OCI-LY7 (cell line): ENCODE results near the gene CYFIP1. TPM values are rescaled to one million over a fixed set of nuclear protein-coding genes. Genes with fewer than 3 reads are reported as not detected.

Source experiments
- BruUV-seq: library from RNA; stranded (reverse); fragments of 400-500 nt; replicated peaks from 2 replicates; lab custom pipeline; 2021; lab: Mats Ljungman, UMichigan
- CTCF ChIA-PET: fragments of 300-600 bp; sonication (Branson Sonifier 250); formaldehyde crosslinking; loops from one replicate; lab custom pipeline; 2022; ENCODE audit warnings: antibody characterized with exemption; ENCODE audit not compliant: unreplicated experiment; lab: Charles Lee
- POLR2A ChIA-PET: fragments of 300-600 bp; sonication (Branson Sonifier 250); formaldehyde crosslinking; loops from one replicate; lab custom pipeline; 2022; ENCODE audit warnings: antibody characterized with exemption; lab: Charles Lee
- DNase-seq: peaks from one replicate; pipeline ENCODE4 v3.0.0-alpha.2; 2015; ENCODE audit warnings: low spot score
- H2AFZ ChIP-seq: fragments of 200-600 bp; sonication (generic), shearing (Covaris generic); 2 replicates; pipeline ENCODE4 v1.6.1; 2014; ENCODE audit warnings: mild to moderate bottlenecking, antibody characterized with exemption, low read length, moderate library complexity
- H3K27ac ChIP-seq: fragments of 200-600 bp; sonication (generic); 2 replicates; pipeline ENCODE4 v1.5.1; 2014; ENCODE audit warnings: mixed run types, low read depth, mild to moderate bottlenecking, moderate library complexity, low read length, inconsistent platforms; ENCODE audit not compliant: poor library complexity, severe bottlenecking
- H3K36me3 ChIP-seq: fragments of 200-600 bp; sonication (generic); 2 replicates; pipeline ENCODE4 v1.6.1; 2014; ENCODE audit warnings: mild to moderate bottlenecking, antibody characterized with exemption, low read length, moderate library complexity, mixed read lengths; ENCODE audit not compliant: insufficient read depth
- H3K4me1 ChIP-seq: fragments of 200-600 bp; sonication (generic); 2 replicates; pipeline ENCODE4 v1.5.1; 2014; ENCODE audit warnings: mild to moderate bottlenecking, low read length; ENCODE audit not compliant: insufficient read depth, poor library complexity, severe bottlenecking
- H3K4me2 ChIP-seq: fragments of 200-600 bp; sonication (generic); 2 replicates; pipeline ENCODE4 v1.6.1; 2014; ENCODE audit warnings: mild to moderate bottlenecking, low read length
- H3K4me3 ChIP-seq: fragments of 200-600 bp; sonication (generic); 2 replicates; pipeline ENCODE4 v1.5.1; 2014; ENCODE audit warnings: mild to moderate bottlenecking, low read depth, low read length; ENCODE audit not compliant: poor library complexity, severe bottlenecking
- H3K79me2 ChIP-seq: fragments of 200-600 bp; sonication (generic); 2 replicates; pipeline ENCODE4 v1.6.1; 2016; ENCODE audit warnings: low read depth, mild to moderate bottlenecking, low read length, moderate library complexity, mixed read lengths; ENCODE audit not compliant: insufficient read depth
- H3K9me2 ChIP-seq: fragments of 200-600 bp; sonication (generic); 2 replicates; pipeline ENCODE4 v1.6.1; 2016; ENCODE audit warnings: mild to moderate bottlenecking, low read length, mixed read lengths; ENCODE audit not compliant: insufficient read depth
- H3K9me3 ChIP-seq: fragments of 200-600 bp; sonication (generic); 2 replicates; pipeline ENCODE4 v1.6.1; 2014; ENCODE audit warnings: mild to moderate bottlenecking, mixed run types, low read length, mixed read lengths
- H4K20me1 ChIP-seq: fragments of 200-600 bp; sonication (generic); 2 replicates; pipeline ENCODE4 v1.6.1; 2014; ENCODE audit warnings: mild to moderate bottlenecking, antibody characterized with exemption, low read length, moderate library complexity, mixed read lengths; ENCODE audit not compliant: insufficient read depth
- CTCF ChIP-seq: fragments of 200-600 bp; sonication (generic); conservative IDR thresholded peaks from 2 replicates; pipeline ENCODE4 v1.5.1; 2014; ENCODE audit warnings: mild to moderate bottlenecking, antibody characterized with exemption, low read length, moderate library complexity, mixed read lengths
- EZH2phosphoT487 ChIP-seq: fragments of 200-600 bp; sonication (generic); IDR thresholded peaks from 2 replicates; pipeline ENCODE4 v1.6.1; 2018; ENCODE audit warnings: low read depth, borderline replicate concordance, mild to moderate bottlenecking, mixed run types, antibody characterized with exemption, low read length, moderate library complexity, mixed read lengths
- intact Hi-C: fragments of 100-400 bp; cut with micrococcal nuclease; formaldehyde crosslinking; loops from one replicate; pipeline ENCODE4 v1.10.0; 2022; ENCODE audit not compliant: unreplicated experiment
- total RNA-seq, 2 experiments: library from RNA; depleted of rRNA in 1 of 2; stranded (reverse); fragments of >200 nt in 1 of 2; shearing (Covaris generic) in 1 of 2; gene quantifications; 2 replicates each; pipeline ENCODE4 v1.2.3, GENCODE V29; 2014 to 2022

Gene CYFIP1
- total RNA-seq, 2 experiments from 2014 or later, result 0.98 to 1.3 TPM

- no peaks in the 10 kb centered on the region for H4K20me1 ChIP-seq
- no peak overlapping the region for H3K4me2 ChIP-seq
- BruUV-seq, result no TSS peak
- DNase-seq, result no peak
- H3K27ac ChIP-seq, result no peak overlapping the region
- H3K9me3 ChIP-seq, result no peaks in the 10 kb centered on the region
- no peaks in the 10 kb centered on the region for H3K9me2 ChIP-seq
- no peaks in the 10 kb centered on the region for H3K36me3 ChIP-seq
- ChIA-PET POLR2A (interaction anchor here (1.1 kb wide), 1 partner anchor 15 kb away, joined by 3 read pairs; no protein-coding TSS in a partner anchor), CTCF (no interaction called here)
- TF ChIP-seq EZH2phosphoT487, result no peak
- TF ChIP-seq CTCF, result no peak
- H3K79me2 ChIP-seq, result no peaks in the 10 kb centered on the region
- no peak overlapping the region for H2AFZ ChIP-seq
- no peak overlapping the region for H3K4me3 ChIP-seq
- intact Hi-C loops, result no loop called here
- H3K4me1 ChIP-seq, result no peaks in the 10 kb centered on the region
Observed at GRCh38 chr15:22952796-22953579, 27.2 kb downstream of the CYFIP1 start.

- H3K4me2 ChIP-seq, result no peak overlapping the region
- H3K4me1 ChIP-seq, result no peaks in the 10 kb centered on the region
- H2AFZ ChIP-seq, result no peak overlapping the region
- no peak overlapping the region for H3K27ac ChIP-seq
- H3K36me3 ChIP-seq, result no peaks in the 10 kb centered on the region
- no peaks in the 10 kb centered on the region for H3K9me2 ChIP-seq
- no peaks in the 10 kb centered on the region for H3K79me2 ChIP-seq
- no TSS peak for BruUV-seq
- intact Hi-C loops, result no loop called here
- H3K4me3 ChIP-seq, result no peak overlapping the region
- ChIA-PET CTCF (no interaction called here), POLR2A (interaction anchor here (0.7 to 1.1 kb wide), 2 partner anchors 9 to 14 kb away, joined by 3 read pairs; no protein-coding TSS in a partner anchor)
- H4K20me1 ChIP-seq, result no peaks in the 10 kb centered on the region
- H3K9me3 ChIP-seq, result no peaks in the 10 kb centered on the region
- no peak for DNase-seq
- TF ChIP-seq CTCF (no peak), EZH2phosphoT487 (no peak)
Observed at GRCh38 chr15:22951381-22952280, 28.5 kb downstream of the CYFIP1 start.
